Hematopoietic multipotent progenitor cell treated with erythropoietin and hydrocortisone succinate and interleukin-3 and kit ligand, for 15 days (in vitro differentiated cells): Measurements from ENCODE around the gene CACNA1G.
A peak's percentile ranks its signal among the peaks of the same experiment; 100 is the strongest.

ENCODE experiments used
- DNase-seq: peaks from one replicate; pipeline ENCODE4 v3.0.0-alpha.2; 2015; ENCODE audit warnings: low spot score

Gene CACNA1G

DNA sequence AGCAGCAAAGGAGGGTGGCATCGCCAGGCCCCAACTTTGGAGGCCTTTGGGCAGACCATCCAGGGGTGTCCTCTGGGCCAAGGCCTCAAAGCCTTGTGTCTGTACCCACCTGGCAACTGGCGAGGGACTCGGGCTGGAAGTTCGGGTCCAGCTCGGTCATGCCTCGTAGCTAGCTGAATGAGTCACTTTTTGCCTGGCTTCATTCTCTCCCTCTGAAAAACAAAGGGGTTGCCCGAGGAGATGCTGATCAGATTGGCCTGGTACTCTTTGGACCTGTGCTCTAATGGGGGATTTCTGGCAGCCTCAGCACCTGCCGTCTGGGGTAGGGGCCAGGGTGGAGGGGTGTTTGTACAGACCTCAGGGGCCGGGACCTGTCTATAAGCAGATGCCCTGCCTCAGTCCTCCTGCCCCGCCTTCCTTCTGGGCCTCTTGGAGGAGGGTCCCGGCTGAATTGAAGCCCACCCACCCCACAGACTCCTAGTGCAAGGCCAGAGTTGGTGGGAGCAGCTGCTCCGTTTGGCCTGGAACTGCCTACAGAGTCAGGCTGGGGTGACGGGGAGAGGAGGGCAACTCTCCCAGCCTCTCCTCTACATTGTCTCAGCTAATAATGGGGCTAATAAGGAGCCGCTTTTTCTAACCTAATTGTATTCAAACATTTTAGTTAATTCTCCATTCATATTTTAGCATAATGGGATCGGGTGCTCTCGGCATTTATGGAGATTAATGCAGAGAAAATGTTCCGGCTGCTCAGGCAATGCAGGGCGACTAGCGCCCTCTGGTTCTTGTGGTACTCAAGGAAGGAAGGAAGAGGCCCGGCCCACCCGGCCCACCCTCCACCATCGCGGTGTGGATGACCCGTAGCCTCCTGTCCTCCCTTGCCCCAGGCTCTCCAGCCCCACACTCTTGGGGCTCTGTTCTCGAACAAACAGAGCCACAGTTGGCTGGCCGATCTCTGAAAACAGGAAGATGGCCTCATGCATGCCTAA lies 52.8 kb downstream of the CACNA1G start:
- DNase-seq: no peak

DNA sequence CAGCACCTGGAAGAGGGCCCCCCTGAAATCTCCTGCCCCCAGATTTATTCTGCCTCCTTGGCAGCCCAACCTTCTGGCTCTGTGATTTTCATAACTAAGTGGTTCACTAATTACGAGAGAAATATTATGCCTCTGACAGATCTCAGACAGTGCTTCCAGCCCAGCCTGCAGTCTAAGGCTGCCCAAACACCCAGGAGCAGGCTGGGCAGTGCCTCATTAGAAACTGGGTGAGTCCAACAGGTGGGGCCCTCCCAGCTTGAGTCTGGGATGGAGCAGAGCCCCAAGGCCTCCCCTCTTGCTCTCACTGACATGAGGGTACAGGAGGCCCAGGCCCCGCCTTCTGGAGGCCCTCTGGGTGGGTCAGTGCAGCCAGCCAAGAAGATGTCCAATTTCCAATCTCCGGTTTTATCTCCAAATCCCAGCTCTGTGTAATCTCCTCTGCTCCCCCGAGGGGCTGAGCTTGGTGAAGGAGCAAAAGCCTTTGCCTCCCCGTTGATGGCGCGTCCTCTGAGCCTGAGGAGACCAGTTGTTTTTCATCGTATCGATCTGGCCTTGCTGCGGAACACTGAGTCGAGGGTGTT lies 54.0 kb downstream of the CACNA1G start:
- no peak for DNase-seq

GRCh38 chr17:50615828-50616227 lies 55.3 kb downstream of the CACNA1G start:
- DNase-seq: no peak

- DNase-seq: no peak
These were observed 57.8 kb downstream of the CACNA1G start for GRCh38 chr17:50618300-50618699.

DNA sequence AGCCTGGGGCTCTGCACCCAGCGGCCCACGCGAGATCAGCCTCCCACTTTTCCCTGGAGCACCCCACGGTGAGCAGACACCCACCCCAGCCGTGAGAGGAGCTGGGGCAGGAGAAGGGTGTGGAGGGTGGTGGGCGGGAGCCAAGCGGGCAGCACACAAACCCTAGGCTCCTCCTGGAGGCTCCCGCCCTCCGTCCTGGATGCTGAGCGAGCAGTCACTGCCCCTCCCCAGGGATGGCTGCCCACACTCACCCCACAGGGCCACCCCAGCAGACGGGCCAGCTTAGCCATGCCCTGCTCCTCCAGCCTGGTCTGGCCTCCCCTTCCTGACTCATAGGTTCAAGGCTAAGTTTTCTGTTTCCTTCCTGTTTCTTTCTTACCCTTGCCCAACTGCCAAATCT lies 58.4 kb downstream of the CACNA1G start:
- no peak for DNase-seq

- no peak for DNase-seq
These were observed 59.0 kb downstream of the CACNA1G start for GRCh38 chr17:50619489-50619888.

GRCh38 chr17:50620237-50620636 lies 59.7 kb downstream of the CACNA1G start:
- no peak for DNase-seq

DNA sequence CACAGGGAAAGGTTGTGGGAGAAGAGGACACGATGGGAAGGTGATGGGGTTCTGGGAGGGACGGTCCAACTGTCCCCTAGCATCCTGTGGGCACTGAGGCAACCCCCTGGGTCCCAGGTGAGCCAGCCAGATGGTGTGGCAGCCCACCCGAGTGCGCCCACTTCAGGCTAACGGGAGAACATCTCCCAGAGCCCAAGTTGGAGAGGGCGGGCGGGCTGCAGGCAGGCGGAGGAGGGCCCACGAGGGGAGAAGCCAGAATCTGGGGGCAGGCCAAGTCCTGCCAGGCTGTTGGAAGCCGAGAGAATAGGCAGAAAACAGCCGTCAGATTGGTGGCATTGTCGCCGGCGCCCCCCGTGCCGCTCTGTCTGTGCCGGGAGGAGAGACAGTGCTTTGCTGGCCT lies 60.3 kb downstream of the CACNA1G start:
- no peak for DNase-seq

- no peak for DNase-seq
These were observed 61.1 kb downstream of the CACNA1G start for GRCh38 chr17:50621574-50622031.

DNA sequence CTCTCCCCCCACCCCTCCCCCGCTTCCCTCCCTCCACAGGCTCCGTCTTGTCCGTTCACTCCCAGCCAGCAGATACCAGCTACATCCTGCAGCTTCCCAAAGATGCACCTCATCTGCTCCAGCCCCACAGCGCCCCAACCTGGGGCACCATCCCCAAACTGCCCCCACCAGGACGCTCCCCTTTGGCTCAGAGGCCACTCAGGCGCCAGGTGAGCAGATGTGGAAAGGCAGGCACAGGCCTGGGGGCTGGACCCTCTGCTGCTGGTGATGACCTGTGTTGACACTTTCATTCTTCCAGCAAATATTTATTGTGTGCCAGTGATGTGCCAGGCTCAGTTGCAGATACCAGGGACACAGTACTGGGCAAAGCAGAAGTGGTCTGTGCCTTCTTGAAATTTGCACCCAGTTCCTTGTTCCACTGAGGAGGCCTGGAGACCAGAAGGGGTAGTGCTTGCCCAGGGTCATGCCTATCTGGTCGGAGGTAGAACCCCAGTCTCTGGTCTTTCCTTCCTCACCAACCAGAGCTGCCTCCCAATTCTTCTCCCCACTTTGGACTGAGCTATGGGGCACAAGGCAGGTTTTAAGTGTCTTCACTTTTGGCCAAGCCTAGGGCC lies 63.9 kb downstream of the CACNA1G start:
- DNase-seq: no peak

- DNase-seq: no peak
These were observed 64.7 kb downstream of the CACNA1G start for GRCh38 chr17:50625032-50625871.

- peak; percentile 47 for DNase-seq
These were observed 65.6 kb downstream of the CACNA1G start for GRCh38 chr17:50626037-50626574.

DNA sequence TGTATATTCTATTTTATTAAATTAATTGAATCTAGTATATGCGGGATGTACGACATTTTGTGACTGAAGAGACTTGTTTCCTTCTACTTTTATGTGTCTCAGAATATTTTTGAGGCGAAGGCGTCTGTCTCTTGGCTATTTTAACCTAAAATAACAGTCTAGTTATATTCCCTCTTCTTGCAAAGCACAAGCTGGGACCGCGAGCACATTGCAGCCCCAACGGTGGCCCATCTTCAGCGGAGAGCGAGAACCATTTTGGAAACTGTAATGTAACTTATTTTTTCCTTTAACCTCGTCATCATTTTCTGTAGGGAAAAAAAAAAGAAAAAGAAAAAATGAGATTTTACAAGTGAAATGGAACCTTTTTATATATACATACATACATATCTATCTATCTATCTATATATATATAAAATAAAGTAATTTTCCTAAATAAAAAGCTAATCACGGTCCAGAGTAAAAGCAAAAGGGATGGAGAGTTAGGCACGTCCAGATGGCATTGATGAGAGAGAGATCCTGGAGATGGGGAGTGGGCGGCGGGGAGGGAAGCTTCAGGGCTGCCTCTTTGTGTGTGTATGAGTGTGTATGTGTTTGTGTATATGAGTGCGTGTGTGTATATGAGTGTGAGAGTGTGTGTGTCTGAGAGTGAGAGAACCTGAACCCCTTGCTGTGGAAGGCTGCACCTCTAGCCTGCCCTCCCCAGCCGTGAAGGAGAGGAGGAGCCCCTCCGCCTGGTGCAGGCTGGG lies 66.7 kb downstream of the CACNA1G start:
- DNase-seq: no peak

DNA sequence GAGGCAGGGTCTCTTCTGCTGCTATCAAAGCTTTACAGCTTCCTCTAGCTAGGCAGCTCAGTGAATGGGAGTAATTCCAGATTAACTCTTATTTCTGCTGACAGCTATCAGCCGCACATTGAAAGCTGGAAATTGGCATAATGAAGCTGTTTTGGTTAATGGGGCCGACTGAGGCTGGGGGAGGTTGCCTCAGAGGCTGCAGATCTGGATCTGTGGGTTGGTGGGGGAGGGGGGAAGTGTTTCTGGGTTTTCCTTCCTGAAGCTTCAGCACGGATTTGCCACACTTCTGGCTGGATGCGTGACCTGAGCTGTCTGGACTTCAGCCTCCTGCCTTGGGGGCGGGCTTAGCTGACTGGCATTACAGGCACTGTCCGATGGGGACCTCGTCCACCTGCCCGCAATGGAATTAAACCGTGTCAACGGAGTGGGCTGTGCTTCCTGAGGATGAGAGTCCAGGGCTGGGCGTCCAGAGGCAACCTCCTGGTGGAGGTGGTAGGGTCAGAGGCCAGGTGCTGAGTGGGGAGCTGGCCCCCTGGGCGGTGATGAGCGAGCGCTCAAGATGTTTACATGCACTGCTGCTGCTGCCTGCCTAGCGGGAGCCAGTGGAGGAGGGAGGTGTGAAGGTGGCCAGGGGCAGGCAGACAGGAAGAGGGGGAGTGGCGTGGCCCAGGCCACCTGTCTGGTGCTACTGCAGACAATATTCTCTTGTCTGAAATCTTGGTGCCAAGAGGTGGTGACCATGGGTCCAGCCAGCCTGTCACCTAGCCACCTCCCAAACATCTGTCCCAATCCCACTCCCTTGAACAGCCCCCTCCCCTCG lies 67.5 kb downstream of the CACNA1G start:
- no peak for DNase-seq

- DNase-seq: no peak
These were observed 69.4 kb downstream of the CACNA1G start for GRCh38 chr17:50629902-50630301.

GRCh38 chr17:50630524-50631194 lies 70.1 kb downstream of the CACNA1G start:
- peak; percentile 49 for DNase-seq

GRCh38 chr17:50631195-50631907 lies 70.8 kb downstream of the CACNA1G start:
- no peak for DNase-seq

- no peak for DNase-seq
These were observed 71.5 kb downstream of the CACNA1G start for GRCh38 chr17:50631908-50632571.
